IPS-NIHi7 (cell line): ENCODE data around the gene NAV3.

Source experiments
- DNase-seq: peaks from one replicate; pipeline ENCODE4 v3.0.0; 2012; ENCODE audit warnings: mixed read lengths; ENCODE audit errors: extremely low spot score

Gene NAV3

GRCh38 chr12:77923882-77924281 is 93.2 kb downstream of the NAV3 start:
- no peak for DNase-seq

GRCh38 chr12:77924703-77925102 is 94.0 kb downstream of the NAV3 start:
- no peak for DNase-seq

GRCh38 chr12:77925536-77926108 is 94.9 kb downstream of the NAV3 start:
- DNase-seq = peak; percentile 78

- no peak for DNase-seq
These were observed 97.4 kb downstream of the NAV3 start for GRCh38 chr12:77928078-77928477.

- DNase-seq = peak; percentile 20
These were observed 101.5 kb downstream of the NAV3 start for GRCh38 chr12:77932216-77932615.

GRCh38 chr12:77938301-77938700 is 107.6 kb downstream of the NAV3 start:
- DNase-seq = no peak

GRCh38 chr12:77940011-77940423 is 109.3 kb downstream of the NAV3 start:
- DNase-seq = no peak

- DNase-seq = no peak
These were observed 109.9 kb downstream of the NAV3 start for GRCh38 chr12:77940567-77940966.

GRCh38 chr12:77941401-77941800 is 110.7 kb downstream of the NAV3 start:
- no peak for DNase-seq

- DNase-seq = no peak
These were observed 112.8 kb downstream of the NAV3 start for GRCh38 chr12:77943466-77943865.

- DNase-seq = no peak
These were observed 115.9 kb downstream of the NAV3 start for GRCh38 chr12:77946541-77947061.

- DNase-seq = no peak
These were observed 116.6 kb downstream of the NAV3 start for GRCh38 chr12:77947330-77947729.

GRCh38 chr12:77947746-77948145 is 117.1 kb downstream of the NAV3 start:
- no peak for DNase-seq

GRCh38 chr12:77949943-77950342 is 119.2 kb downstream of the NAV3 start:
- DNase-seq = no peak

- DNase-seq = no peak
These were observed 123.0 kb downstream of the NAV3 start for GRCh38 chr12:77953528-77954205.

- DNase-seq = no peak
These were observed 123.5 kb downstream of the NAV3 start for GRCh38 chr12:77954206-77954555.

- no peak for DNase-seq
These were observed 126.4 kb downstream of the NAV3 start for GRCh38 chr12:77957062-77957461.

GRCh38 chr12:77963576-77964178 is 133.0 kb downstream of the NAV3 start:
- DNase-seq = no peak

GRCh38 chr12:77965790-77966189 is 135.1 kb downstream of the NAV3 start:
- DNase-seq = no peak

GRCh38 chr12:77968021-77968420 is 137.3 kb downstream of the NAV3 start:
- no peak for DNase-seq

- no peak for DNase-seq
These were observed 137.9 kb downstream of the NAV3 start for GRCh38 chr12:77968571-77968970.

GRCh38 chr12:77973579-77973978 is 142.9 kb downstream of the NAV3 start:
- no peak for DNase-seq

- DNase-seq = no peak
These were observed 144.0 kb downstream of the NAV3 start for GRCh38 chr12:77974645-77975044.
